Retina (tissue), 1 donor: ENCODE data around the gene ACR.
A peak's percentile ranks its signal among the peaks of the same experiment; 100 is the strongest.

Experiments used
- DNase-seq: peaks from one replicate; pipeline ENCODE4 v3.0.0-alpha.2; 2016

Gene ACR

GRCh38 chr22:50717709-50718351, 20.2 kb upstream of the ACR start:
- DNase-seq = no peak

GRCh38 chr22:50718352-50718709, 19.7 kb upstream of the ACR start:
- no peak for DNase-seq

GRCh38 chr22:50719814-50720300, 18.1 kb upstream of the ACR start:
- peak; percentile 46 for DNase-seq

- DNase-seq = no peak
Measured at GRCh38 chr22:50720301-50721256, 17.4 kb upstream of the ACR start.

- no peak for DNase-seq
Measured at GRCh38 chr22:50721257-50721844, 16.7 kb upstream of the ACR start.

- DNase-seq = no peak
Measured at GRCh38 chr22:50722048-50722701, 15.8 kb upstream of the ACR start.

GRCh38 chr22:50722716-50723428, 15.1 kb upstream of the ACR start:
- DNase-seq = no peak

- DNase-seq = no peak
Measured at GRCh38 chr22:50723991-50724390, 14.0 kb upstream of the ACR start.

GRCh38 chr22:50724616-50725015, 13.4 kb upstream of the ACR start:
- DNase-seq = no peak

- DNase-seq = no peak
Measured at GRCh38 chr22:50725597-50725996, 12.4 kb upstream of the ACR start.

GRCh38 chr22:50726643-50727340, 11.2 kb upstream of the ACR start:
- DNase-seq = no peak

- no peak for DNase-seq
Measured at GRCh38 chr22:50727678-50728522, 10.1 kb upstream of the ACR start.

- no peak for DNase-seq
Measured at GRCh38 chr22:50728523-50728931, 9.5 kb upstream of the ACR start.

- DNase-seq = no peak
Measured at GRCh38 chr22:50729391-50730012, 8.5 kb upstream of the ACR start.

GRCh38 chr22:50730013-50730891, 7.8 kb upstream of the ACR start:
- no peak for DNase-seq

GRCh38 chr22:50730941-50731661, 6.9 kb upstream of the ACR start:
- no peak for DNase-seq

GRCh38 chr22:50731811-50732624, 6.0 kb upstream of the ACR start:
- peak; percentile 48 for DNase-seq

- no peak for DNase-seq
Measured at GRCh38 chr22:50732681-50733080, 5.3 kb upstream of the ACR start.
